GM12878 (cell line): ENCODE results near the gene ICA1.

Experiments
- CTCF ChIP-seq, 3 experiments: IDR thresholded peaks in 2 of 3; conservative IDR thresholded peaks in 1 of 3; 2 replicates each; pipeline ENCODE4 v1.5.1; 2011; ENCODE audit warnings: low read depth in 3 of 3, low read length in 3 of 3, mild to moderate bottlenecking in 3 of 3, control low read depth in 2 of 3, moderate library complexity in 2 of 3, inconsistent platforms in 1 of 3, mixed read lengths in 1 of 3; ENCODE audit not compliant: control insufficient read depth in 2 of 3, insufficient read depth in 1 of 3; ENCODE audit errors: extremely low read depth in 1 of 3
- IKZF2 ChIP-seq, 2 experiments: fragments of 450-650 bp; IDR thresholded peaks; 2 replicates each; pipeline ENCODE4 v1.6.1; 2017; ENCODE audit warnings: mild to moderate bottlenecking in 2 of 2, moderate library complexity in 2 of 2

DNA sequence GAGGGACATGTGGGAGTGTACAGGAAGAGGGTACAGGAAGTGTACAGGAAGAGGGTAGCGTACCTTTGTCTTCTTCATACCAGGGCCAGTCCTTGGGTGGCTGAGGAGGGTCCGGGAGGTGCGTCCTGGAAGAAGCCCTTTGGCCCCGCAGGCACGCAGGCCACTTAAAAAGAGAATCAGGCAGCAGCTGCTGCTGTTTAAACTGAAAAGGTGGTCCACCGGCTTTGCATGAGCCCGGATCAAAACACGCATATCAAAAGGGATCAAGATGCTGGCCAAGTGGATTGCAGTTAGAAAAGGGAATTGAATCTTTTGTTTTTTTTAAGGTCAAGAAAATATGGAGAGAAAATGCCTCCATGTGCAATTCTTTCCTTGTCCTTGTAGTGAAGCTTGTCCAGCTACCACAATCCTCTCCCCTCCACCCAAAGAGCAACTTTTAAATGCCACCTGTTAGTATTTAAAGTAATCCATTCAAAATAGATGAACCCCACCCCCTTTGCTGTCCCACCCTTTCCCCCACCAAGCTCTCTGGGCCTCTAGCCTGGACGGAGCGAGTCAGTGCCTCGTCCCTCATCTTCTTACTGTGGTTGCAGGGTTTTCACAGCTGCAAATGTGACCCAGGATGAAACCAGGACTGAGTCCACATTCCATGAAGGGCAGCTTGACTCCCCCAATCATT lies 150.5 kb downstream of the ICA1 start:
- TF ChIP-seq IKZF2 (IDR thresholded peaks at IDR 0.05) (no peak), CTCF (IDR thresholded peaks at IDR 0.05 in 2 of 3, conservative IDR thresholded peaks at IDR 0.05 in 1 of 3; ENCODE audit: control insufficient read depth in 2 of 3, extremely low read depth in 1 of 3, insufficient read depth in 1 of 3, low read depth in 3 of 3, low read length in 3 of 3) (no peak)
